ENCODE measurements around the gene WDR4. TPM values are rescaled to one million over a fixed set of nuclear protein-coding genes. Genes with fewer than 3 reads are reported as not detected.
A peak's percentile ranks its signal among the peaks of the same experiment; 100 is the strongest.

WDR4 gene
- total and polyA plus RNA-seq, 9 of the 15 experiments (the other 6 are each of a cell fraction or from before 2014, with no cell fraction given), result 5.4 to 95.4 (median 32.1) TPM

- TF ChIP-seq ZNF407 (IDR thresholded peaks at IDR 0.05; ENCODE audit: low read depth) (no peak), SIN3B (IDR thresholded peaks at IDR 0.05; ENCODE audit: low read depth) (peak; percentile 89), ZNF143 (CRISPR knock-in tag; IDR thresholded peaks at IDR 0.05) (no peak), SPI1 (IDR thresholded peaks at IDR 0.05; ENCODE audit: borderline replicate concordance, low read depth, low read length) (no peak), CBFA2T3 (IDR thresholded peaks at IDR 0.05) (no peak), SLC30A9 (CRISPR knock-in tag; IDR thresholded peaks at IDR 0.05) (no peak), BRF1 (IDR thresholded peaks at IDR 0.05; ENCODE audit: borderline replicate concordance, extremely low read depth, insufficient read length) (no peak), ZNF24 (IDR thresholded peaks at IDR 0.05) (0 out of 2 replicates have a peak, but pooled peaks have one; percentile 52), CBX5 (IDR thresholded peaks at IDR 0.05; ENCODE audit: borderline replicate concordance, low read depth) (no peak), STAT6 (CRISPR knock-in tag; IDR thresholded peaks at IDR 0.05) (no peak; the same call in 1 of the 2 replicates), ZNF253 (CRISPR knock-in tag; conservative IDR thresholded peaks at IDR 0.05) (0 out of 2 replicates have a peak, but pooled peaks have one; percentile 12), MNT (conservative IDR thresholded peaks at IDR 0.05) (peak; percentile 75 to 83), NEUROD1 (IDR thresholded peaks at IDR 0.05; ENCODE audit: borderline replicate concordance, low read depth, low read length, partially characterized antibody) (no peak), ZNF274 (IDR thresholded peaks at IDR 0.05; ENCODE audit: borderline replicate concordance, low read depth, low read length) (no peak), STAT5A (IDR thresholded peaks at IDR 0.05; ENCODE audit: borderline replicate concordance, low read length) (0 out of 2 replicates have a peak, but pooled peaks have one; percentile 9), ZNF134 (CRISPR knock-in tag; conservative IDR thresholded peaks at IDR 0.05) (no peak)
Observed at GRCh38 chr21:42892931-42893755, 13.8 kb upstream of the WDR4 start, which contains the start of gene NDUFV3 (continued).
